CD4-positive, alpha-beta T cell treated with Interferon alpha-2 for 1 hour (primary cell): Measurements from ENCODE around the gene PKP4.
"Not testable (repeated sequence)": the region's sequence is repeated elsewhere in the genome, so short reads cannot be mapped to it uniquely, and the experiment has no call there.

Experiments
- DNase-seq, 2 donors: peaks; one replicate each; pipeline ENCODE4 v3.0.0-alpha.2; 2020 to 2022

The PKP4 gene

DNA sequence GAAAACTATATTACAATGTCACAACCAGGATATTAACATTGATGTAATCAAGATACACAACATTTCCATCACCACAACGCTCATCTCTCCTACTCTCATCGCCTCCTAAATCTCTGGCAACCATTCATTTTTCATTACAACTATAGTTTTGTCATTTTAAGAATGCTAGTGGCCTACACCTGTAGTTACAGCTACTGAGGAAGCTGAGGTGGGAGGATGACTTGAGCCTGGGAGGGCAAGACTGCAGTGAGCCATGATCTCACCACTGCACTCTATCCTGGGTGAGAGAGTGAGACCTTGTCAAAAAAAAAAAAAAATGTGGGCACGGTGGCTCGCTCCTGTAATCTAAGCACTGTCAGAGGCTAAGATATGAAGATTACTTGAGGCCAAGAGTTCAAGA lies 10.5 kb downstream of the PKP4 start:
- DNase-seq: no peak

GRCh38 chr2:158472829-158473228 lies 16.1 kb downstream of the PKP4 start:
- not testable (repeated sequence) for DNase-seq

- DNase-seq: not testable (repeated sequence)
These were observed 16.5 kb downstream of the PKP4 start for GRCh38 chr2:158473300-158473699.

DNA sequence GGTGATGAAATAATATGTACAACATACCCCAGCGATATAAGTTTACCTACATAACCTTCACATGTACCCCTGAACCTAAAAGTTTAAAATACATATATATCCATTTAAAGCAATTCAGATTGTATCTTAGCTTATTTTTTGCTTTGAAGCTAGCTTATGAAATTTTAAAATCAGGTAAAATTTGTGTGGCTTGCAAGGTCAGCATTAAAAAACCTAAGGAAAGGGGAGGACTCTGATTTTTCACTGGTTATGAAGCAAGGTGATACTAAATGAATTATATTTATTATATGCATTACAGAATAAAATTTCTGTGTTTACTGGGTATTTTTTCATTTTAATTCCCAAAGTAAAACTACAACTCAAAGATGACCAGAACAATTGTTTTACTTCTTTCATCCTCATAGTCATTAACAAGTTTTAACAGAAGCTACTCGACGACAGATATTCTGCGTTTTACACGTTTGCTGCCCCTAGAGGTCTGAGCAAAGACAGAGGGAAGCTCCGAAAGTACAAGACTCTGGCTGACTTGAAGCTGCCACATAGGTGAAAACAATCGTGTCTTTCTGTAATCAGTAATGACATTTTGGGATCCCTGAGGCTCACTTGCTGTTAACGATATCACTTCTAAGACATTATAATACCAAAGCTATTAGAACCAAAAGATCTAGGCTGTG lies 17.1 kb downstream of the PKP4 start:
- DNase-seq: no peak

DNA sequence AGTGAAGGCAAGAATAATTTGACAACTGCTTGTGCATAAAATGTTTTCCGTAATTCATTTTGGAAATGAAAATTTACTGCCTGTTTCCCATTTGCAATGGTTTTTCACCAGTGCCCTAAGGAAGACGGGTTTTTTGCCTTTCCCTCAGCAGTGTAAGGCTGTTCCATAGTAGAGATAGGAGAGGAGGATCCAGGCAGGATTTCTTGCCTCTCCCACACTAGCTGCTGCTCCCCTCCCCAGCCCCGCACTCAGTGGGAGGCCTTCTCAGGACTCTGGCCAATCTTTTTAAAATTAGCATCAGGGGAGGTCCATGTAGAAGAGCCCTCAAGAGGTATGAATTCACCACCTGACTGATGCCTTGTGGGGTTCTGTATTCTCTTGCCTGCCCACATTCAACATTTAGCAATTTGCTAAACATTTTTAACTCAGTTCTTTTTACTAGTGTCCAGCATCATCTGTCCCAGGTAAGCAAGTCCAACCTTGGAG lies 17.8 kb downstream of the PKP4 start:
- DNase-seq: not testable (repeated sequence)

DNA sequence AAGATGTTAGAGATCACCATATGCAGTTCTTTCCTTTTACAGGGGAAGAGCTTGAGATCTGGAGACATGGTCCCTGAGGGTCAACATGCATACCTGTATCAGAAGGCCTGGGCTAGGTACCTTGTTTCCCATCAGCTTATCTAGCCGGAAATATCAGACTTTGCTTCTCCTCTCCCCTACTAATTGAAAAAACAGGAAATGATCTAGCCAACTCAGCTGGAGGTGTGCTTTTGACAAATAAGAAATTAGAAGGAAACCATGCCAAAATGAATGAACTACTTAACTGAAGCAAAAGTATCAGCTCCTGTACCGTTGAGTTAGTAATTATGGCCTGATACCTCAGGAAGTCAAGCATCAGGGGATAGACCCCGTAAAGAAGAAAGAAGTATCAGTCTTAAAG lies 20.4 kb downstream of the PKP4 start:
- DNase-seq: peak in 1 of 2 donors; percentile 26

DNA sequence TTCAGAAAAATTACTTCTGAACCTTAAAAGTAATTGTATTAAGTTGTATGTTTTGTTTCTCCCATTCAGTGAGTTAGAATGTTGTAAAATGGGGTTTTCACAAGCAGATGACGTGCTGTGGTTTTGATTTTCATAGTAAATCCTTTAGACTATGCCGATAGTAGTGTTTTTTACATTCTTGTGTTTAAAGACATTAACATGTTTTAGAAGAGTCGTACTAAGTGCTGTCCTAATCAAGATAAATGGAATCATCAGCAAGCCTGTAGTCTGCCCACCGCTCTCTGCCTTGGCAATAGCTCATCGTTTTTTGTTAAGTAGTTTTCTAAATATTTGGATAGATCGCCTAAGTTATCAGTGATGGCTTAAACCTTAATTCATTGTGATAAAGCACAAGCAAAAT lies 21.5 kb downstream of the PKP4 start:
- no peak for DNase-seq

GRCh38 chr2:158478816-158479215 lies 22.1 kb downstream of the PKP4 start:
- DNase-seq: no peak

DNA sequence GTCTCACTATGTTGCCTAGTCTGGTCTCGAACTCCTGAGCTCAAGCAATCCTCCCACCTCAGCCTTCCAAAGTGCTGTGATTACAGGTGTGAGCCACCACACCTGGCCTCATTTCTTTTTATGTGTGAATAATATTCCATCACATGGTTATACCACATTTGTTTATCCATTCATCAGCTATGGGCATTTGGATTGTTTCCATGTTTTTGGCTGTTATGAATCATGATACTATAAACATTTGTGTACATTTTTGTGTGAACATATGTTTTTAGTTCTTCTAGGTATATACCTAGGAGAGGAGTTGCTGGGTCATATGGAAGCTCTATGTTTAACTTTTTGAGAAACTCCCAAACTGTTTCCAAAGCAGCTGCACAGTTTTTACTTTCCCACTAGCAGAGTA lies 24.4 kb downstream of the PKP4 start:
- DNase-seq: no peak

DNA sequence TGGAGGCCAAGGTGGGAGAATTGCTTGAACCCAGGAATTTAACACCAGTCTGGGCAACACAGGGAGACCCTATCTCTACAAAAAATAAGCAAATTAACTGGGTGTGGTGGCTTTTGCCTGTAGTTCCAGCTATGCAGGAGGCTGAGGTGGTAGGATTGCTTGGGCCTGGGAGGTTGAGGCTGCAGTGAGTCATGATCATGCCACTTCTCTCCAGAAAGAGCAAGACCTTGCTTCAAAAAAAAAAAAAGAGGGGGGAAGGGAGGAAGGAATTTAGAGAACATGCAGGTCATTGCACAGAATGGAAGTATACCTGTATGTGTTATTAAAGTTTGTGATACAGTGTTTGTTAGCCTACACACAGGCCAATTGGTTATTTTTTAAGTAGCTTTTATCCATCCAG lies 25.8 kb downstream of the PKP4 start:
- no peak for DNase-seq

GRCh38 chr2:158484892-158485556 lies 28.3 kb downstream of the PKP4 start:
- no peak for DNase-seq

GRCh38 chr2:158486150-158486969 lies 29.6 kb downstream of the PKP4 start:
- no peak for DNase-seq

DNA sequence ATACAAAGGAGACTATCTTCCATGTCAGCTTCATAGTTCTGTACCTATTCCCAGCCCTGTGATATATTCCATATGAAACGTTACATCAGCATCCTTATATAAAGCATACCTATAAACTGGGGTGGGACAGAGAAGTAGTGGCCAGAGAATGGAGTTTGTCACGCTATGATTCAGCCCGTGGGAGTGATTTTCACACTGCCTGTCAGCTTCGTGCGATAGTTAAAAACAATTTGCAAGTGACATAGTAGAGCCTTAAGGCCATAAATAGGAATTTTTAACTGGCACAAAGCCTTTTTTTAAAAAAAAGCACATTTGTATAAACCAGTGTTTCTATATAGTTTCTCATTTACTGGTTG lies 30.2 kb downstream of the PKP4 start:
- no peak for DNase-seq

GRCh38 chr2:158487419-158487818 lies 30.7 kb downstream of the PKP4 start:
- DNase-seq: no peak

- no peak for DNase-seq
These were observed 31.9 kb downstream of the PKP4 start for GRCh38 chr2:158488442-158489216.

DNA sequence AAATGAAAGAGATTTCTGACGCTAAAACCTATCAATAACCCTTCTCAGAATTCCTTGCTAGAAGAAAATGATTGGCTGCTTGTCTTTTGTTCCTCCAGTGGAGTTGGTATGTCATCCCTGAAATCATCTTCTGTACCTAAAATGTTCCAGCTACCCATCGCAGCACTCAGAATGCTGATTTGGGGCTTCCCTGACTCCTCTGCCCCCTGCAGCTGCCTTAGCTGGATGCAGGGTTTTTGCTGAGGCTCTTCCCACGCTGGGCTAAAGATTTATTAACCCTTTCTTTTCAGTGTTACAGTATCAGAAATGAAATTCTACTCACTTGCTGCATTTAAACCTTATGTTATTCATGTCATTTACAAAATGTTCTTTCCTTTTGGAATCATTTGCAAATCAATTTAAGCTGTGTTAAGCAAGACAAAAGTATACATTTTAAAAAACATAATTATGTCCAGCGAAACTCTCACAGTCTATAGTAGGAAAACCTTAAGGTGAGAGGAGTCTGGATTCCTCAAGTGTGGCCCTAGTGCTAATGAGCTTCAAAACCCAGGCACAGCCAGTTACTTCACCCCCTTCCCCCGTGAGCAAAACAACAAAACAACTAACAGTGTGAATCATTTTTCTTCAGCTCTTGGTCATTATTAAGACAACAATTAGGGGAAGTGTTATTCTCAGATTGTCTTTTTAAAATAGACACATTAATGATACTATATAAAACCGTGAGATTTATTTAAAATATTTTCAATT lies 32.8 kb downstream of the PKP4 start:
- DNase-seq: no peak

GRCh38 chr2:158491072-158491471 lies 34.3 kb downstream of the PKP4 start:
- DNase-seq: no peak

GRCh38 chr2:158493458-158493857 lies 36.7 kb downstream of the PKP4 start:
- no peak for DNase-seq

GRCh38 chr2:158495175-158495574 lies 38.4 kb downstream of the PKP4 start:
- no peak for DNase-seq

- no peak for DNase-seq
These were observed 40.2 kb downstream of the PKP4 start for GRCh38 chr2:158496986-158497385.

DNA sequence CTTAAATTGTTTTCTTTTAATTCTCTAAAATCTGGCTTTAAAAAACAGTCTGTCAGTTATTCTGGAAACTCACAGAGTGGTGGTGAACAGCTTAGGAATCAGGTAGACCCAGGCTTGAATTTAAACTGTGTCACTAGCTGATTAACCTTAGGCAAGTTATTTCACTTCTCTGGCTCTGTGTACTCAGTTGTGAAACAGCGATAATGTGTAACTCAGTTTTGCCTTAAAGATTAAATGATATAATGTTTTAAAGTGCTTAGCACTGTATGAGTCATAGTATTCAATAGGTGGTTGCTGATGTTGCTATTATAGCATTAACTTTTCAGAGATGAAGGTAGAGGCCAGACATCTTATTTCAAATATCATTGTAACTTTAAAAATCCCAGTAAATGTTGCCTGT lies 40.7 kb downstream of the PKP4 start:
- no peak for DNase-seq

DNA sequence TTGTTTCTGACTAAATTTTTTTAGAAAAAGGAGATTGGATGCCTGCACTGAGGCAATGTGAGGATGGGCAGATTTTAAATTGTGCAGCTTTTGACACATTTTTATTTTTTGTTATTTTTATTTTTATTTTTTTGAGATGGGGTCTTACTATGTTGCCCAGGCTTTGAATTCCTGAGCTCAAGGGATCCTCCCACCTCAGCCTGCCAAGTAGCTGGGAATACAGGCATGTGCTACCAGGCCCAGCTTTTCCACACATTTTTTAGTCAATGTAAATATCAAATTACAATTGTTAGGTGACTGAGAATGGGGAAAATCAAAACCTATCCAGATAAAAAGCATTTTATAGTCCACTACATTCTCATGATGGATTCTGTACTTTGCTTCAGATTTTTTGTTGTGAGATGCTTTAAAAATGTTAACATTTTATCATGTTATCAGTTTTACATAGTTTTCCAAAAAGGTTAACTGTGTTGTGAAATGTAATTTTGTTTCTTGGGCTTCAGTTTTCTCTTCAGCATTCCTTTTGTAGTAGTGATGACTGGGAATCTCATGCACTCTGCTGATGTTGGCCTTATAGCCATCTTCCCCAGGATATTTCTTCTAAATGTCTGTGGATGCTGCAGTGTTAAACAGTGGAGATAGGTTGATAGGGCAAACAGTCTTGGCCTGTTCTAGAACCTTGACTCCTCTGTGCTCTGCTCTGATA lies 41.4 kb downstream of the PKP4 start:
- no peak for DNase-seq
